GM21447 (cell line): ENCODE data around the gene GFM1.
"Not testable (repeated sequence)": the region's sequence is repeated elsewhere in the genome, so short reads cannot be mapped to it uniquely, and the experiment has no call there.

Source experiments
- ATAC-seq: cut with Tn5 transposase; IDR thresholded peaks from one replicate; pipeline ENCODE4 v1.9.1; 2021; ENCODE audit not compliant: unreplicated experiment

GFM1 gene

GRCh38 chr3:158672215-158673176 is 28.2 kb downstream of the GFM1 start, which contains the start of gene LXN:
Gene LXN (minus strand): TSS chr3:158672648. CDS start chr3:158672478, 170 bp downstream.
- peak; percentile 99 for ATAC-seq

- no peak for ATAC-seq
Observed at GRCh38 chr3:158678687-158679086, 34.4 kb downstream of the GFM1 start.

DNA sequence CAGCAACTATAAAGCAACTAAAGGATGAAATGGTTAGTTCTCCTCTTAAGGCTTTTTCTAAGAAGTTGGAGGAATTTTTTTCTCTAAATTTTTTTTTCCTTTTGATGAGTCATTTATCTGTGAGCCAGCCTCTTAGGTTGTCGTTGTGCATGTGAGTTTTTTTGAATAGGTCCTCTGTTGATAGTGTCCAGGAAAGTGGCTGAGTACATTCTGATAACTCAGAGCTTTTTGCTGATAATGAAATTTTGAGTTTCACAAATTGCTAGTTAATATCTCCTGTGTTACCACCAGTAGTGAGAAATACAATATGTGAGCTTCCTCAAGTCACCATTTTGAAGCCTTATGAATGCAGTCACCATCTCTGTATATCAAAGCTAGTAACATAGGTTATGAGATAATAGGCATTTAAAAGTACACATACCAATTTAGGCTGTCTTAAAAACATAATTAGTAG is 35.2 kb downstream of the GFM1 start:
- no peak for ATAC-seq

DNA sequence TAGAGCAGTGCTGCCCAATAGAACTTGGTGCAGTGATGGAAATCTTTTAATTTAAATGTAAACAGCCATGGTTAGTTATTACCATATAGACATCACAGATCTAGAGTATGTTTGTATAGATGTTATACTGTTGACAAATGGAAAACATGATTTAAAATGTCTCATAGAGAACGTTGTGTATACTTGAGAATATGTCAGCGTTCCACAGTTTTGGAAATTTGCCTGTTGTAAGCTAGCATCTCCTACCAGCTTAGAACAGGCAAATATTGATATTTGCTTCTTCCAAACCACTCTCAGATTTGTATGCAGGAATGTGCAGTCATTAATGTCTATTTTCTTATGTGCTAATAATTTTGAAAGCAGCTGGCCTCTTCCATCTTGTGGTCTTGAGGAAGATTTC is 36.5 kb downstream of the GFM1 start:
- no peak for ATAC-seq

GRCh38 chr3:158683230-158683962 is 39.1 kb downstream of the GFM1 start:
- no peak for ATAC-seq

GRCh38 chr3:158685159-158685558 is 40.8 kb downstream of the GFM1 start:
- no peak for ATAC-seq

DNA sequence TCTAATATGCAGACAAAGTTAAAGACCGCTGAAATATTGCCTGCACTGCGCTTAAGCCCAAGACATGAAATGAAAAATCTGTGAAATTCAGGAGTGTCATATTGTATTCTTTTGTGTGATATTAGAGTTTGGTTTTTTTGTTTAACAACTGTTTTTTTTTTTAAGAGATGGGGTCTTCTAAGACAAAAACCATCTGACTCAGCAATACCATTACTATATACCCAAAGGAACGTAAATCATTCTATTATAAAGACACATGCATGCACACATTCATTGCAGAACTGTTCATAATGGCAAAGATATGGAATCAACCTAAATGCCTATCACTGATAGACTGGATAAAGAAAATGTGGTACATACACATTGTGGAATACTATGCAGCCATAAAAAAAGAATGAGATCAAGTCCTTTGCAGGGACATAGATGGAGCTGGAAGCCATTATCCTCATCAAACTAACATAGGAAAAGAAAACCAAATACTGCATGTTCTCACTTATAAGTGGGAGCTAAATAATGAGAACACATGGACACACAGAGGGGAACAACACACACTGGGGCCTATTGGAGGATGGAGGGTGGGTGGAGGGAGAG is 49.6 kb downstream of the GFM1 start:
- ATAC-seq: not testable (repeated sequence)

DNA sequence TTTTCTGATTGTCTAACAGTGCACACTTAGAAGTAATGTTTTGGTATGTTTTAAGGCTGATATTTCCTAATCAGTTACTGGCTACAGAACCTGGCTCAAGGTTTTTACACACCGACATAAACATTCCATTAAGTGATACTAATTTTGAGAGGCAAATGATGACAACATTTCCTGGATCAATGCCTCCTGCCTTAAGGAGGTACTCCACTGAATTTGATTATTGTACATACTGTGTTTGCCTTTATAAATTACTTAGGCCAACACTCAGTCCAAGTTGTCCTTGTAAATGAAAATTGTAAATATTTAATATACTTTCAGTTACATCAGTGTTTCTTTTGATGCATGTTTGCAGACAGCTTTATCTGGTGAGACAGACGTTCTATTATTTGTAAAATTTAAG is 52.3 kb downstream of the GFM1 start:
- ATAC-seq: no peak

DNA sequence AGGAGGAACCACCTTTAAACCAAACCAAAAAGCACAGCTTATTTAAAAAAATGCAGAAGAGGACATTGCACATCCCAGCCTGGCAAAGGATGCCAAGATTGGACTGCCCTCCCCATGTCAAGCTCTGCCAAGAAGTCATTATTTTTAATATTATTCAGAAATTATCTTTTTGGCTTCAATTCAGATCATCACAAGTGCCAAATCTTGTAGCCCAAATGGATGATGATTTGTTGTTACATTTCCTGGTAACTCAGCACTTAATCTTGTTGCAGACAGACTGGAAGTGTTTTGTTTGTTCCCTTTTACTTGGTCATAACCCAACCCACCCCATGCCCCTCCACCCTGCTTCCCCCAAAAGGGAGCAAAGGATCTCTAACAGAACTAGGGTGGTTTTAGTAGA is 56.2 kb downstream of the GFM1 start:
- ATAC-seq: no peak

- ATAC-seq: no peak
Observed at GRCh38 chr3:158701420-158702065, 57.2 kb downstream of the GFM1 start.

- no peak for ATAC-seq
Observed at GRCh38 chr3:158702815-158703481, 58.6 kb downstream of the GFM1 start.

DNA sequence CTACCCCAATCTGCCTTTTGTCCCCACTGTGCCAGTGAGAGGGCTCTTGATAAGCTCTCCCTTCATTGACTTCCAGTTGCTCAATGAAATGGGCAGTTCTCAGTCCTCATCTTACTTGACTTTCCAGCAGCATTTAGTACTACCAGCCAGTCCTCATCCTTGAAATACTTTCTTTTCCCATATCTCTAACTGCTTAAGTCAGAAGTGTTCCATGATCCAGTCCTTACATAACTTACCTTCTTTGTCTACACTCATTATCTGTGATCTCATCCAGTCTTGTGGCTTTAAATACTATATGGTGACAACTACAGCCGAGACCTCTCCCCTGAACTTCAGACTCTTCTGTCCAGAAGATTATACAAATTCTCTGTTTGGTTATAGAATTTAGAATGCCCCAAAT is 59.2 kb downstream of the GFM1 start:
- ATAC-seq: no peak

DNA sequence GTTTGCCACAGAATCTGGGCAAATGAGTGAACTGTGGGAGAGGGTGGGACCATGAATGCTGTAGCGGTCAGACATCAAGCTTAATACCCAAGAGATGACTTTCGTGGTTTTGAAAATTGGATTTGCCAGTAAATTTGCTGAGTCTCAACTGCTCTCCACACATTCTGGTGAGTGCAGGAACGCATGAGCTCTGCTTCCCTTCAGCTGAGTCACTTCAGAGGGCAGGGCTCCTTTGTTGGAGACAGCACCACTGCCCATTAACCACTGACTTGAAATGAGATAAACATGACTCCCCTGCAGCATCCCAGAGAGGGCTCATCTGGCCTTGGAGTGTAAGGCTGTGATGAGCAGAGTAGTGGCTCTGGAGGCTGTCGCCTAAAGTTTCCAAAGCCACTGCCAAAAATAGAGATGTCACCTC is 65.3 kb downstream of the GFM1 start:
- no peak for ATAC-seq

DNA sequence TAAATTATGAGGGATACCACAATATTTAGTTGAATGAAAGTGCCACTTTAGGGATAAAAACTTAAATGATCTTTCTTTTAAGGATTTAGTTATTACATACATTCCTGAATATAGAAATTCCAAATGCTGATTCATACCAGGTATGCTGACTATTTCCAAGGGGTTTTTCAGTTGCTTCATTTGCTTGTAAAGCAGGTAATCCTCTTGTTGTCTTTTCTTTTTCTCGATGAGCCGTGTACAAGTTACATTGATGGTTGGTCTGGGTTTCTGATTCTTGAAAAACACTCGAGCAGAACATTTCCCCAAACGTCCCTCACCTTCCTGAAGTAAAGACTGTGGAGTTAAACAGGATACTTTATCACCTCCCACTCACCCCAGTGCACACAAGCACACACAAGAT is 66.3 kb downstream of the GFM1 start:
- no peak for ATAC-seq

DNA sequence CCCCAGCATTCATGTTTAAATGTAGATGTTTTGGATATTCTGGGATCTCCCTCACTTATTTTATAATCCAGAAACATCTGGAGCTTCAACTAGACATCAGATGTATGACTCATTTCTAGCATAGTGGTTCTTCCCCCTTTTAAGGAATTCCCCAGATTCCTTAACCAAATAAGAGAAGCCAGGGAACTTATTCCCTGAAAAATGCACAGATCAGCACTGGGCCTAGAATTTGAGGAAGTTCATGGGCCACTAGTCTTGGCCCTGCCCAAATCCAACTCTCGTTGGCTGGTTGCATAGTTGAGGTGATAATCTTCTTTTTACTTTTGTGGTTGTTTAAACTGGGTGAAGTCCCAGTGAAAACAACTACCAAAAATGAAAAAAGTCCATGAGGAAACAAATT is 67.6 kb downstream of the GFM1 start:
- no peak for ATAC-seq

- peak; percentile 50 for ATAC-seq
Observed at GRCh38 chr3:158712443-158712842, 68.1 kb downstream of the GFM1 start.

DNA sequence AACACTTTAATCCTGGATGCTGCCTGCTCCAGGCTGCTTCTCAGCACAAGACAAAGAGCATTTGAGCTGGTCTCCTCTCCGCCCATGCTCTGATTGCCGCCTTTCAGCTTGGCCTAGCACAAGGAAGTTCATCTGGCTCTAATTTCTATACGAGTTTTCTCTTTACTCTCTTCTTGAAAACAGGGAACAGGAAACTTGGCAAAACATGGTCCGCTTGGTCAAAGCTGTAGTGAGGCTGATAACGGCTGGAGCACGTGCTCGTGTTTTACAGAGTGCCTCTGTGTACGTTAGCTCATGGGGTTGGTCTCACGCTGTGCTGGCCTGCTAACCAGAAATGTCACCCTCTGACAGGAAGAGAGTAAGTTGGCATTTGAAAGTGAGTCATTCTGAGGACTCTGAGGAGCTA is 68.8 kb downstream of the GFM1 start:
- ATAC-seq: no peak

- no peak for ATAC-seq
Observed at GRCh38 chr3:158717576-158717975, 73.2 kb downstream of the GFM1 start.

DNA sequence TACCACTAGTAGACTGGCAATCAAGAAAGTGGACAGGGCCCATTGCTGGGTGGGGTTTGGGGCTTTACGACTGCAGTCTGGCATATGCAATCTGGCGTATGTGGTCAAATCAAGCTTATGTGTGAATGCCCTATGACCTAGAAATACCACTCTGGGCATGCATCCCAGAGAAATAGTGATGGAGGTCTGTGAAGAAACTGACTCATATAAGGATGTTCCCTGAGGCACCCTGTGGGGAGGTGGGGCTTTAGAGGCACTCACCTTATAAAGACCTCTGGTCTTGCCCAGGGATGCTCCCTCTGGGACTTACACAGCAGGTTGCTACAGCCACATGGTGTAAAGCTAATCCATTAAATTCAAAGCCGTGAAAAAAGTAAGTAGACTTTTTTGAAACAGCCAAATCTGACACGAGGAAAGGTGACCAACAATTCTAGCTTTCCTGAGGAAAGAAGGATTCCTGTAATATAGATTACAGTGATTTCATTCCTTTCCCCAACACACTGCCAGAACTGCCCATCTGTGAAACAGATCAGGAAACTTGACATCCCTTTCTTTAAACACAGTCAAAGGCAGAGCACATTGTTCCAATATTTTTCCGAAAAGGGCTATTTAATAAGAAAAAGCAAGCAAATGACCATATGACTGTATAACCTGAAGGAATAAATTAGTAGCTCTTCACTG is 74.3 kb downstream of the GFM1 start:
- no peak for ATAC-seq

GRCh38 chr3:158722108-158722507 is 77.8 kb downstream of the GFM1 start:
- no peak for ATAC-seq
